ENCODE results near the gene ANO1.

- TF ChIP-seq CTCF (IDR thresholded peaks at IDR 0.05; ENCODE audit: insufficient read depth, low read length, poor library complexity, severe bottlenecking) (no peak), EZH2phosphoT487 (conservative IDR thresholded peaks at IDR 0.05; ENCODE audit: low read length) (no peak)
Observed at GRCh38 chr11:70161043-70161625, 83.0 kb downstream of the ANO1 start.

All from SU-DHL-6 (cell line).